Heart right ventricle (tissue), 16 donors: Measurements from ENCODE around the gene SPAG5. TPM values are rescaled to one million over a fixed set of nuclear protein-coding genes. Genes with fewer than 3 reads are reported as not detected.

Source experiments
- ATAC-seq, 8 donors: fragments of 200-7000 bp; cut with Tn5 transposase; one replicate each; pipeline ENCODE4 v1.9.1; 2020; ENCODE audit warnings: mild to moderate bottlenecking in 8 of 8, moderate library complexity in 8 of 8, moderate number of reproducible peaks in 1 of 8
- DNase-seq, 2 donors: peaks; one replicate each; pipeline ENCODE4 v3.0.0-alpha.2; 2020
- H3K27ac ChIP-seq, 10 donors: fragments of 200-600 bp; sonication (generic) in 2 of 10; one replicate each; pipeline versions ENCODE4 v1.5.0 to v1.8.0; 2020 to 2022; ENCODE audit warnings: mild to moderate bottlenecking in 3 of 10
- H3K27me3 ChIP-seq, 7 donors: fragments of 200-600 bp; one replicate each; pipeline ENCODE4 v1.8.0; 2021 to 2022; ENCODE audit warnings: mild to moderate bottlenecking in 2 of 7
- H3K36me3 ChIP-seq, 9 donors: fragments of 200-600 bp; sonication (generic) in 1 of 9; one replicate each; pipeline versions ENCODE4 v1.5.0 to v1.8.0; 2020 to 2022; ENCODE audit warnings: mild to moderate bottlenecking in 2 of 9
- H3K4me1 ChIP-seq, 9 donors: fragments of 200-600 bp; sonication (generic) in 1 of 9; one replicate each; pipeline versions ENCODE4 v1.5.0 to v1.8.0; 2020 to 2022; ENCODE audit warnings: mild to moderate bottlenecking in 4 of 9
- H3K4me3 ChIP-seq, 10 donors: fragments of 200-600 bp; sonication (generic) in 2 of 10; one replicate each; pipeline versions ENCODE4 v1.5.0 to v1.8.0; 2020 to 2022; ENCODE audit warnings: mild to moderate bottlenecking in 7 of 10, moderate library complexity in 2 of 10
- H3K9me3 ChIP-seq, 11 donors: fragments of 200-600 bp in 10 of 11; sonication (generic) in 2 of 11; one replicate each; pipeline versions ENCODE4 v1.5.0 to v1.8.0; 2013 to 2022; ENCODE audit warnings: mild to moderate bottlenecking in 2 of 11, control low read depth in 1 of 11, moderate library complexity in 1 of 11
- WGBS, 2 donors: extraction: QIAGEN DNeasy Blood & Tissue Kit; methylation state at CpG; one replicate each; pipeline ENCODE4 v1.1.7; 2013; ENCODE audit warnings: inconsistent platforms in 1 of 2; 5-methylcytosine and 5-hydroxymethylcytosine counted together
- intact Hi-C, 10 donors: fragments of 100-400 bp; cut with DNase I; formaldehyde crosslinking; loops; one replicate each; pipeline versions ENCODE4 v1.11.1 to v1.14.2; 2022
- polyA plus RNA-seq, 2 donors: library from polyadenylated mRNA; stranded (reverse); fragments of 200-250 nt; gene quantifications; one replicate each; pipeline ENCODE4 v1.2.3, GENCODE V29; 2013
- total RNA-seq, 10 donors: library from RNA; stranded (reverse); fragmentation: NEBNext Ultra II Directional in 3 of 10; extraction: Animal tissue kit (Norgen Biotek cat#: 25700) in 3 of 10; gene quantifications; one replicate each; pipeline versions ENCODE4 v1.2.1 to v1.2.4, GENCODE V29; 2021 to 2023
- TF ChIP-seq, protein P1 (sequence below), 9 donors: fragments of 200-600 bp; sonication (generic) in 2 of 9; IDR thresholded peaks; one replicate each; pipeline versions ENCODE4 v1.5.0 to v1.8.0; 2021 to 2022; ENCODE audit warnings: antibody characterized with exemption in 9 of 9, mild to moderate bottlenecking in 5 of 9, moderate library complexity in 1 of 9
- donor health status: Arrhythmogenic right ventricular cardiomyopathy.
- donor health status: ischemic (EF 13 %, LVEDD 7.1; RV severe dilation, severe dysfunction).
- donor health status: healthy with polysubstance abuse.
- donor health status: DM: no; HTN: yes; CAD: no.
- donor health status: DM: no; HTN: no; CAD: no.
- donor health status: ischemic (EF 25% LVEDD 6.9; RV normal size, moderate dysfunction).
- donor health status: ischemic (EF 25% LVEDD 5.7; RV mildly dilated, moderate dysfunction).
- donor health status: healthy.
- donor health status: DM: yes; HTN: yes; CAD: no.
- donor health status: Ischemic cardiomyopathy.
- donor health status: ischemic (EF 35%, LVEDD 5.7; RV mildly dilated, moderate dysfunction).
- donor health status: nonischemic (EF 11% LVEDD 7.7; RV severe dilation, severe dysfunction).
- donor health status: DM: yes; HTN: yes; CAD: no.
- donor health status: PGD.
- donor health status: ischemic (EF 29% LVEDD 5.4; RV normal size, mild dysfunction).
- donor health status: nonischemic (EF 23%, LVEDD 6.1; RV moderate dilation, normal function).

The SPAG5 gene
- total and polyA plus RNA-seq, 12 donors: 0.55 to 6.5 (median 1.2) TPM

DNA sequence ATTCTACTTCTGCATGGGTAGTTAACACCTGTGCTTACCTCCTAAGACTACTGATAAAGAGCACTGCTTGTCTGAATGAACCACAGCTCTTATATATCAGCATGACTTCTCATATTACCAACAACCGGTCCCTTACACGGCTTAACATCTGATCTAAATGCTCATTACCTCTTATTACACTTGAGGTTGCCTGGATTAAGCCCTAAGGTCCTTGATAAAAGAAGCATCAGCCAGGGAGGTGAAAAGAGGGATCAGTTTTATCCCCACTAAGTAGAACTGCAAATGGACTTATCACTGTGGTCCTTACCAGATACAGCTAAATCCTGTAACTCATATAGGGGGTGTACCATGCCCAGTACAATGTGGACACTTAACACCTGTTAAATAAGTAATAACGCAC lies 23.4 kb upstream of the SPAG5 start:
- TF ChIP-seq, protein P1, sequence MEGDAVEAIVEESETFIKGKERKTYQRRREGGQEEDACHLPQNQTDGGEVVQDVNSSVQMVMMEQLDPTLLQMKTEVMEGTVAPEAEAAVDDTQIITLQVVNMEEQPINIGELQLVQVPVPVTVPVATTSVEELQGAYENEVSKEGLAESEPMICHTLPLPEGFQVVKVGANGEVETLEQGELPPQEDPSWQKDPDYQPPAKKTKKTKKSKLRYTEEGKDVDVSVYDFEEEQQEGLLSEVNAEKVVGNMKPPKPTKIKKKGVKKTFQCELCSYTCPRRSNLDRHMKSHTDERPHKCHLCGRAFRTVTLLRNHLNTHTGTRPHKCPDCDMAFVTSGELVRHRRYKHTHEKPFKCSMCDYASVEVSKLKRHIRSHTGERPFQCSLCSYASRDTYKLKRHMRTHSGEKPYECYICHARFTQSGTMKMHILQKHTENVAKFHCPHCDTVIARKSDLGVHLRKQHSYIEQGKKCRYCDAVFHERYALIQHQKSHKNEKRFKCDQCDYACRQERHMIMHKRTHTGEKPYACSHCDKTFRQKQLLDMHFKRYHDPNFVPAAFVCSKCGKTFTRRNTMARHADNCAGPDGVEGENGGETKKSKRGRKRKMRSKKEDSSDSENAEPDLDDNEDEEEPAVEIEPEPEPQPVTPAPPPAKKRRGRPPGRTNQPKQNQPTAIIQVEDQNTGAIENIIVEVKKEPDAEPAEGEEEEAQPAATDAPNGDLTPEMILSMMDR (IDR thresholded peaks at IDR 0.05): no peak
- Histone ChIP-seq H3K27me3 (no peaks in the 10 kb centered on the region), H3K27ac (no peak overlapping the region), H3K36me3 (peaks cover 5 to 100% (median 59%) of the 10 kb centered on the region in 9 donors), H3K9me3 (no peaks in the 10 kb centered on the region), H3K4me3 (no peak overlapping the region), H3K4me1 (peaks cover 0 to 19% (median 0%) of the 10 kb centered on the region in 9 donors)
- DNase-seq: no peak
- no peak for ATAC-seq
- WGBS, 2 donors: 93 to 96% methylated on average over 3 of the region's 3 CpGs
- intact Hi-C loops: no loop called here

DNA sequence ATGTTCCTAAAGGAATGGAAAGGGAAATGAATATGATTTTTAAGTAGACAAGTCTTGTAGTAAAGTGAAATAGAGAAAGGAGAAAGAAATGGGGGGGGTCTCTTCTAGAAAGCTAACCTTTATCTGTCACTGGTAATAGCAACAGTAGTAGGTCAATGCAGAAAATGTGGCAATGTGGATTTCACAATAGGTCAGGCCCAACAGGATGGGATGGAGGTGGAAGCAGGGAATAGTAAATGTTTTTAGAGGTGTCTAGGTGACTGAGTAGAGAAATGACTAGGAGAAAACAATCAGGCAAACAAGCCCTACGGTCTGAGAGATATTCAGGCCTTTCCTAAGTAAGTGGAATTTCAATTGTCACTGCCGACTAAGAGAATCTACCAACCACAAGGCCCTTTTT lies 21.2 kb upstream of the SPAG5 start:
- Histone ChIP-seq H3K4me1 (peaks cover 0 to 19% (median 0%) of the 10 kb centered on the region in 9 donors), H3K36me3 (peaks cover 11 to 100% (median 80%) of the 10 kb centered on the region in 9 donors), H3K4me3 (no peak overlapping the region), H3K27ac (no peak overlapping the region), H3K9me3 (no peaks in the 10 kb centered on the region), H3K27me3 (no peaks in the 10 kb centered on the region)
- TF ChIP-seq, protein P1 (IDR thresholded peaks at IDR 0.05): no peak
- intact Hi-C loops: no loop called here
- ATAC-seq (no peak), DNase-seq (no peak)
- WGBS, 2 donors: 72 to 84% methylated on average over 2 of the region's 2 CpGs

DNA sequence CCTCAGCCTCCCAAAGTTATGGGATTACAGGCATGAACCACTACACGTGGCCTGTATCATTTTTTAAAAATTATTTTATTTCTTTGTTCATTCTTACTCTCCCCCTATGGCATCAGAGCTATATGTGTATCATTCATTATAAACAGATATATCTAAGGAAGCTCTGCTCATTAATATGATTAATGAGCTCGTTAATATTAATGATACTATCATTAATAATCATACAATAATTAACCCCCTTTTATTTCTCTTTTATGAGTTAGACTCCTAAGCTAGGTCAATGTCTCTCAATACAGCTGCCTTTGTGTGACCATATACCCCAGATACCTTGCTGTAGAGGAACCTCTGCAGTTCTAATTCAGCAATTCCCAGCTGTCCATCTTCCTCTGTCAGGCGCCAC lies 19.6 kb upstream of the SPAG5 start:
- Histone ChIP-seq H3K27me3 (no peaks in the 10 kb centered on the region), H3K4me1 (peaks cover 0 to 6% (median 0%) of the 10 kb centered on the region in 9 donors), H3K27ac (no peak overlapping the region), H3K9me3 (no peaks in the 10 kb centered on the region), H3K4me3 (no peak overlapping the region), H3K36me3 (peaks cover 11 to 100% (median 86%) of the 10 kb centered on the region in 9 donors)
- ATAC-seq (no peak), DNase-seq (no peak)
- WGBS, 2 donors: 93 to 95% methylated on average over 3 of the region's 3 CpGs
- TF ChIP-seq, protein P1 (IDR thresholded peaks at IDR 0.05): no peak
- intact Hi-C loops: loop anchor here in 2 of 10 donors (5.0 to 10.0 kb wide), 2 partner anchors 64 to 121 kb away; partner anchors contain the start of gene UNC119 (in 1 of the 2)

DNA sequence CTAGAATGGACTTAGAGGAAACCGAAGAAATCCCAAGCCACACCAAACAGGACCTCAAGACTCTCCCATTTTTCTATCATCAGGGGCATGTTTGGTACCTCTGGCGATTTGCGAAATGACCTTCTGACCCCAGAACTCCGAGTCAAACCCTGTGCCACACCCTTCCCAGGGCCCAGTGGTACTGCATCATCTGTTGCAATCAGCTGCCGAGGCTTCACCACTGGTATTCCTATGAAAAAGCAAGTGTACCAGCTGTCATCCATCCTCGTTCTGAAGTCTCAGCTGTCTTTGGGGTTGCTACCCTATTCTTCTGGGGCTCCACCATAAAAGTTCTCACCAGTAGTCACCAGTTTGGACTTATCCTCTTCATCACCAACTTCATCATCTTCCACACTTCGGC lies 17.5 kb upstream of the SPAG5 start:
- TF ChIP-seq, protein P1 (IDR thresholded peaks at IDR 0.05): no peak
- DNase-seq (no peak), ATAC-seq (no peak)
- Histone ChIP-seq H3K36me3 (peaks cover 11 to 100% (median 72%) of the 10 kb centered on the region in 9 donors), H3K4me1 (no peaks in the 10 kb centered on the region), H3K27ac (no peak overlapping the region), H3K27me3 (no peaks in the 10 kb centered on the region), H3K4me3 (no peak overlapping the region), H3K9me3 (no peaks in the 10 kb centered on the region)
- 83 to 86% methylated on average over 7 of the region's 7 CpGs for WGBS, 2 donors
- intact Hi-C loops: loop anchor here in 2 of 10 donors (5.0 to 10.0 kb wide), 2 partner anchors 61 to 119 kb away; partner anchors contain the start of gene UNC119 (in 1 of the 2)
